GM19397 (cell line): ENCODE results near the gene POLR1G.

Experiments
- ATAC-seq: cut with Tn5 transposase; IDR thresholded peaks from one replicate; pipeline ENCODE4 v1.9.1; 2021; ENCODE audit warnings: mild to moderate bottlenecking, moderate library complexity; ENCODE audit not compliant: unreplicated experiment

The POLR1G gene

DNA sequence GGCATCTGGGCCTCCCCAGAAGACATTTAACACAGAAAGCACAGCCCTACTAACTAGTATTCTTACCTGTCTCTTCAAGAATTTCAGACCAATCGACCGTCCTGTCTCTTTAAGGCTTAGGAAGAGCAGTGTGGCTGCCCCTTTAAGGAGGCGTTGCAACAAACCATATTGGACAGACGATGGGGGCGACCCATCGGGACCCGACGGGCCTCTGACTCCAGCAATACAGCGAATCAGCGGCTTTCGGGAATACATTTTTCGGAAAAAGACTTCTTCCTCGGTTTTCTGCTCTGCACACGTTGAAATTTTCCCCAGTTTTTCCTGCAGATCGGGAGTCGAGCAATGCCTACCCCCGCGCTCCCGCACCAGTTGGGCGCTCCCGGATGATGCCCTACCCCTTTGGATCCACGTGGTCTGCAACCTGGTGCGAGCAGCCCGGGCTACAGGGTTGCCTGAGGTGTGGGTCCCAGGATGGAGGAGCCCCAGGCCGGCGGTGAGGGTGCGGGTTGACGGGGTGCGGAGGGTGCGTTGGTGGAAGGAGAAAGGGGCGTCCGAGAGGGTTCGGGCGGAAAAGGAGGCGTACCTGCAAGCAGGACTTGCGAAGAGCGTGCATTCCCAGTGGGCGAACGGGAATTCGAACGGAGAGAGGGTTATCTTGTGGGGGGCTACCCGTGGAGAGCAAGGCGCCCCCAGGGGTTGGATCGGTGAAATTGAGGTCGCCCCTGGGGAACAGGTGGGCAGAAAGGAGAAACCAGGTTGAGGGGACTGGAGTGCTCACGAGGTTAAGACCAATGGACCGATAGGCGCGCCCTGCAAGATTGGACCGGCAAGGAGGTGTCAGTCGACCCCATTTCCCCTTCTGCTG, at the start of gene POLR1G:
POLR1G (plus strand) TSS at position 419 of the 865 bp plus-strand sequence; CDS start at position 472, 53 bp downstream.
- peak; percentile 61 for ATAC-seq

DNA sequence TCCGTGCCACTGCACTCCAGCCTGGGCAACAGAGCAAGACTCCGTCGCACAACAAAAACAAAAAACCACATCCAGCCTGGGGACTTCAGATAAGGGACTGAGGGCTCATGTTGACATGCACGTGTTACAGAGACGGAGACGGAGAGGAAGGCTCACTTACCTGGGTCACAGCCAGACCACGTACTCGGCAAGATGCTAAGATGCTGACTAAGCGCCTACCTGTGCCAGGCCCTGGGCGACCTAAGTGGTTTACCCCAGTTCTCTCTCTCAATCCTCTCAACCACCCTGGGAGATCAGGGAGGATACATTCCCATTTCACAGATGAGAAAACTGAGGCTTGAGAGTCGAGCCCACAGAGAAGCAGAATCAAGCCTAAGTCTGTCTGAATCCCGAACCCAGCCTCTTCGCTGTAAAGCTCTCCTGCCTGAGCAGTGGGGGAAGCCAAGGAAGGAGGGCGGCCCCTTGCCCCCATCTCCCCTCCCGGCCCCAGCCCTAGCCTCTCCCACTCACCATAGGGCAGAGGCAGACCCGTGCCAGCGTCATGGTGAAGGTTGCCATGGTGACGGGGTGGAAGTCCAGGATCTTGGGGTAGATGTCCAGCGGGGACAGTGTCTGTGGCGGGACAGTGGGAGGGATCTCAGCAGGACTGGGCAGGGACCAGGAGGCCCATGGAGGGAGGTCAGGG, 49.5 kb upstream of the POLR1G start:
- ATAC-seq: no peak

- ATAC-seq: no peak
These were observed 49.0 kb upstream of the POLR1G start for GRCh38 chr19:45357445-45357783.

GRCh38 chr19:45358213-45358792, 48.1 kb upstream of the POLR1G start:
- ATAC-seq: no peak

- no peak for ATAC-seq
These were observed 44.8 kb upstream of the POLR1G start for GRCh38 chr19:45361608-45362007.

GRCh38 chr19:45362291-45362690, 44.2 kb upstream of the POLR1G start:
- no peak for ATAC-seq

DNA sequence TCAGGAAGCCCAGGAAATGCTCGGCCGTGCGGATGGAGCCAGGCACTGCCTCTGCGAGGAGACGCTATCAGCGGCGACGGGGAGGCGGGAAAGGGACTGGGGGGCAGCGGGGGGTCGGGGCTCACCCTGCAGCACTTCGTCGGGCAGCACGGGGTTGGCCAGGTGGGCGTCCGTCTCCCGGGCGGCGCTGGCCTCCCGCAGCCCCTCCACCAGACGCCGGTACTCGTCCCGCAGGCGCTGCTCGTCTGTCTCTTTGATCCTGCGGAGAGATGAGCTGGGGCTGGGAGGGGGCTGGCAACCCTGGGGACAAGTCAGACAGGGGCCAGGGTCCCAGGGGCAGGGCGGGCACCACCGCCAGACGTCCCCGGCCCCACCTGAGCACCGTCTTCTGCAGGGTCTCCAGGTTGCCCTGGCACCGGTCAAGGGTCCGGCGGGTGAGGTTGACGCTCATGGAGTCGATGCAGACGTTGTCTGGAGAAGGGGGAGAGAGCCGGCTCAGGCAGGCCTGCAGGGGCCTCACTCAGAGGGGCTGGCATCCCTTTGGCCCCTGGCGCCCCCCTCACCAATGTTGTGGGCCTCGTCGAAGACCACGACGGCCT, 42.5 kb upstream of the POLR1G start:
- ATAC-seq: no peak

DNA sequence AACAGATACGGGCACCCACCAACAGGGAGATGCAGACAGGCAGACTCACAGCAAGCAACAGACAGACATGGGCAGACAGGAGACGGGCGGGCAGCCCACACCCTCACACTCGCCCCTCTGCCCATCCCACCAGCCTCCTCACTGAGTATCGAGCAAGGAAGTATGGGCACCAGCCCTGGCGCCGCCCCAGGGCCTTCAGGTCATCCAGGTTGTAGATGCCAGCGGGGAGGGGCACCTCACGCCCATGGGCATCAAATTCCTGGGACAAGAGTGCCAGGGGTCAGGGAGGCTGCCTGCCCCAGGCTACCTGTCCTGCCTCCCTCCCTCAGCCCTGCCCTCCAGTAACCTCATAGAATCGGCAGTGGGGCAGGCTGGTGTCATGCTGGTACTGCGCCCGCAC, 41.7 kb upstream of the POLR1G start:
- no peak for ATAC-seq

- no peak for ATAC-seq
These were observed 38.3 kb upstream of the POLR1G start for GRCh38 chr19:45368127-45368526.

DNA sequence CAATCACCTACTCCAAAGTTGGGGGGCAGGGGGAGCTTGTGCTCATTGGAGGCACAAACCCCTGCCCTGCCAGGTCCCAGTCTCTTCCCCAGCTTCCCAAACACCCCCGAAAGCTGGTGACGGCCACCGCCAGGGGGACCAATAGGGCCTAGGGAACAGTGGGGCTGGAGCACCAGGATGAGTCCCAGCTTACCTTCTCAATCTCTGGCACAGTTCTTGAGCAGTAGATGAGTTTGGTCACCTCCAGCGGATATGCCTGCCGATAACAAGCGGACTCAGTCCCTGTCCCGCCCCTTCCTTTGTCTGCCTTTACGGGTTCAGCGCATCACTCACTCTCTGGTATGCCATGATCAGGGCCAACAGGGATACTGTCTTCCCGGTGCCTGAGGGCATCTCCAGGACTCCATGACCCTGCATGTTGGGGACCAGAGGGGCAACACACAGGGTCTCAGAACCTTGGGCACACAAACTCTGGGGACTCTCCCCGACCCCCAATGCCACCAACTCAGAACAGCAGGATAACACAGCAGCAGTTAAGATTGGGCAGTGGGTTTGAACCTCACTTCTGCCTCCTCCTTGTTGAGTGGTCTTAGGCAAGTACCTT, 37.6 kb upstream of the POLR1G start:
- ATAC-seq: no peak

DNA sequence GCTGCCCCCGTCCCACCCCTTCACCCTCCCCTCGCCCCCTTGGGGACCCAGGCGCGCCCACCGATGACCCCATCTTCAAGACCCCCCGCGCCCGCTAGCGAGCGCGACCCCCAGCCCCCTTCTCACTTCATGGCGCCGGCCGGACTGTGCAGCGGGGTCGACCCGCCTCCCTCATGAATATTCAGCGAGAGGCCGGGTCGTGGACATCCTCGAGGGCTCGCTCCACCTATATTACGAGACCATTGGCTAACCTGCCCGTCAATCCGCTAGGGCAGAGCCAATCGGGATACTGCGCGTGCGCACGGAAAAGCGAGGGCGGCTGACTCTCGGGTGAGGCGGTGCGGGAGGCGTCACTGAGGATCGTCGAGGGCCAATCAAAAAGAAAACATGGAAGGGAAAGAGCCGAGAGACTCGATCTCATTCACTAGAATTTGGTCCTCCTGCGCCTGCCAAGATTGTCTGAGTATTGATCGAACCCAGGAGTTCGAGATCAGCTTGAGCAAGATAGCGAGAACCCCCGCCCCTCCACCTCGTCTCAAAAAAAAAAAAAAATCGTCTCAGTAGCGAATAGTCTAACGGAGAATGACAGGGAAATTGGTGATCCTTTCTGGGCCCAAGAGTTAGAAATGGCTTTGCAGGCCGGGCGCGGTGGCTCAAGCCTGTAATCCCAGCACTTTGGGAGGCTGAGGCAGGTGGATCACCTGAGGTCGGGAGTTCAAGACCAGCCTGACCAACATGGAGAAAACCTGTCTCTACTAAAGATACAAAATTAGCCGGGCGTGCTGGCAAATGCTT, 35.8 kb upstream of the POLR1G start, which contains the start of gene ERCC2:
ERCC2 (minus strand) TSS at position 164 of the 795 bp plus-strand sequence; CDS start at position 131, 33 bp downstream.
- ATAC-seq: peak; percentile 96

- no peak for ATAC-seq
These were observed 30.3 kb upstream of the POLR1G start for GRCh38 chr19:45376045-45376724.

DNA sequence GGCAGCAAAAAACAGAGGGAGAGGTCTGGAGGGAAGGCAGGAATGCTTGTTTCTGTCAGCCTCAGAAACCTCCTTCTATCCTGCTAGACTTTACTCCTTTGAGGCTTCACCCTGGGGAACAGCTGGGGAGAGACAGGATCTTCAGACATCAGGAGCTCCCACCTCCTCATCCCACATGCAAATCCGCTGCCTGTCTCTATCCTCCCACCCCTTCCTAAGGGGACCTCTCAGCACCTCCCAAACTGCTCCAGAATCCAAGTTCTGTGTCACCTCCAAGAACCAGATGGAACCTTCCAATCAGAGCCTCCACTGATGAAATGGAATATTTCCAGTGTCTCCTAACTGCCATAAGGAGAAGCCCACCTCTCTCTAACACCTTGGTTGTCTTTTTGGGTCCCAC, 26.3 kb upstream of the POLR1G start:
- no peak for ATAC-seq

- ATAC-seq: no peak
These were observed 24.0 kb upstream of the POLR1G start for GRCh38 chr19:45382426-45382825.

- no peak for ATAC-seq
These were observed 20.8 kb upstream of the POLR1G start for GRCh38 chr19:45385392-45386221.

GRCh38 chr19:45391346-45391745, 15.1 kb upstream of the POLR1G start:
- no peak for ATAC-seq

- no peak for ATAC-seq
These were observed 14.4 kb upstream of the POLR1G start for GRCh38 chr19:45391871-45392665.
